Epithelial cell of esophagus (primary cell): Measurements from ENCODE around the gene BPIFB6.

Experiments
- DNase-seq: peaks from one replicate; pipeline ENCODE4 v3.0.0; 2010; ENCODE audit warnings: low read depth
- H3K4me3 ChIP-seq: 2 replicates; pipeline ENCODE4 v1.5.1; 2011; ENCODE audit warnings: mild to moderate bottlenecking, low read length, control low read depth
- TF ChIP-seq, protein P1 (sequence below): IDR thresholded peaks from 2 replicates; pipeline ENCODE4 v1.5.1; 2011; ENCODE audit warnings: low read depth, mild to moderate bottlenecking, low read length, control low read depth, inconsistent platforms; ENCODE audit not compliant: insufficient read depth; ENCODE audit errors: missing control alignments

BPIFB6 gene

DNA sequence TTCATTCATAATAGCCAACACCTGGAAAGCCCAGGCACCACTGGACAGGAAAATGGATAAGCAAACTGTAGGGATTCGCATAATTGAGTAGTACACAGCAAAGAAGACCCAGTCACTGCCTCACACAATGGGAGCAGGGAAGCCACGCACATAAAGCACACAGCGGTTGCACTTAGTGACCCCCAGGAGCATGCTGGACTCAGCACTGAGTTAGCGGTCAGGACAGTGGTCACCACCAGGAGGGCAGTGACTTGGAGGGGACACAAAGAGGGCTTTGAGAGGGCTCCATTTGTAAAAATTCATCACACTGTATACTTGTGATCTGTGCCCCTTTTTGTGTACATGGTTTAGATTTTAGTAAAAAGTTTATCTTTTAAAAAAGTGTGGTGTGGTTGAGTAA lies 19.9 kb downstream of the BPIFB6 start:
- no peak overlapping the region for H3K4me3 ChIP-seq
- TF ChIP-seq, protein P1, sequence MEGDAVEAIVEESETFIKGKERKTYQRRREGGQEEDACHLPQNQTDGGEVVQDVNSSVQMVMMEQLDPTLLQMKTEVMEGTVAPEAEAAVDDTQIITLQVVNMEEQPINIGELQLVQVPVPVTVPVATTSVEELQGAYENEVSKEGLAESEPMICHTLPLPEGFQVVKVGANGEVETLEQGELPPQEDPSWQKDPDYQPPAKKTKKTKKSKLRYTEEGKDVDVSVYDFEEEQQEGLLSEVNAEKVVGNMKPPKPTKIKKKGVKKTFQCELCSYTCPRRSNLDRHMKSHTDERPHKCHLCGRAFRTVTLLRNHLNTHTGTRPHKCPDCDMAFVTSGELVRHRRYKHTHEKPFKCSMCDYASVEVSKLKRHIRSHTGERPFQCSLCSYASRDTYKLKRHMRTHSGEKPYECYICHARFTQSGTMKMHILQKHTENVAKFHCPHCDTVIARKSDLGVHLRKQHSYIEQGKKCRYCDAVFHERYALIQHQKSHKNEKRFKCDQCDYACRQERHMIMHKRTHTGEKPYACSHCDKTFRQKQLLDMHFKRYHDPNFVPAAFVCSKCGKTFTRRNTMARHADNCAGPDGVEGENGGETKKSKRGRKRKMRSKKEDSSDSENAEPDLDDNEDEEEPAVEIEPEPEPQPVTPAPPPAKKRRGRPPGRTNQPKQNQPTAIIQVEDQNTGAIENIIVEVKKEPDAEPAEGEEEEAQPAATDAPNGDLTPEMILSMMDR = no peak
- no peak for DNase-seq

DNA sequence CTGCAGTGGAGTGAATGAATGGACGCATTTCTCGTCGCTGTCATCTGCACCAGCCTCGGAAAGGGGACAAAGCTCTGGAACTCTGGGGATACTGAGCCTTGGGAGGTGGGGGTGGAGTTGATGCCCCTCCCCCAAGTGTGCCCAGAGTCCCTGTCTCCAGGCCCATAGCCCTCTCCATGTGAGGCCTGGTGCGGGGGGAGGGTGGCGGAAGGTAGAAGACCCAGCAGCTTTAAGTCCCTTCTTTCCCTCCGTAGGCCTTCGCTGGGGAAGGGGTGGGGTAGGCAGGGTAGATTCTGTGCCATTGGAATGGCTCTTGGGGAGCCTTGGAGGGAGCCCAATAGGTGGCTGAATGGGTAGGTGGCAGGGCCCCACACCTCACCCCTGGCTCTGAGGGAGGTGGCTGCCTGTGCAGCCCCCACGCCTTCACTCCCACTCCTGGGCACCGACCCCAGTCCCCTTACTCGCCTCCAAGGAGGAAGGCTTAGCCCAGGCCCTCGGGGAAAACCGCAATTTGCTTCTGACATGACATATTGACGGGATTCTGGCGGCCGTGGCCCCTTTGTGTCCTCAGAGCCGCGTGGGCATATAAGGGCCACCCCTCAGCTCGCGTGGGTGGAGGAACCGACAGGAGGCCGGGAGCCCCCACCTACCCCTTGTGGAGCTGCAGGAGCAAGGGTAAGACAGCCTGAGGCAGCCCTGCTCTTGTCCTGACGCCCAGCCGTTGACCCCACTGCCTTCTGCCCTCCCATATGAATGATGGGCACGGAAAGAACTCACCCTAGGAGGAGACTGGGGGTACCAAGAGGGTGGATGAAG lies 22.1 kb downstream of the BPIFB6 start, which contains the start of gene BPIFB3:
Gene BPIFB3, plus strand, starts transcription at position 613 of the 816 bp plus-strand sequence. CDS start 1,533 bp downstream, outside the sequence.
- H3K4me3 ChIP-seq = no peak within 1 kb of the TSS
- TF ChIP-seq, protein P1 = no peak
- DNase-seq = no peak

DNA sequence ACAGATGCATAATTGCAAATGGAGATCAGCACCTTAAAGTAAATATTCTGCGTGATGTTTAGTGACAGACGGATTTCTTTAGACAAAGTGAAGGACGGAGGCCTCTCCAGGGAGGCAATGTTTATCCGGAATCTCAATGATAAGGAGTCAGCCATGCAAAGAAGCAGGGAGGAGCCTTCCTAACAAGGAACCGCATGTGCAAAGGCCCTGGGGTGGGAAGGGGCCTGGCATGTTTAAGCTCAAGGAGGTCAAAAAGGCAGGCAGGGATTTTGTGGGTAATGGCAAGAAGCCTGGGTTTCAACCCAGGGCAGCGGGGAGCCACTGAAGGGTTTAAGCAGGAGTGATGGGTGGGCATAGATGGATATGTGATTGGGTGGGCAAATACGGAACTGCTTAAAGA lies 22.9 kb downstream of the BPIFB6 start:
- H3K4me3 ChIP-seq = no peak overlapping the region
- TF ChIP-seq, protein P1 = no peak
- DNase-seq = no peak

DNA sequence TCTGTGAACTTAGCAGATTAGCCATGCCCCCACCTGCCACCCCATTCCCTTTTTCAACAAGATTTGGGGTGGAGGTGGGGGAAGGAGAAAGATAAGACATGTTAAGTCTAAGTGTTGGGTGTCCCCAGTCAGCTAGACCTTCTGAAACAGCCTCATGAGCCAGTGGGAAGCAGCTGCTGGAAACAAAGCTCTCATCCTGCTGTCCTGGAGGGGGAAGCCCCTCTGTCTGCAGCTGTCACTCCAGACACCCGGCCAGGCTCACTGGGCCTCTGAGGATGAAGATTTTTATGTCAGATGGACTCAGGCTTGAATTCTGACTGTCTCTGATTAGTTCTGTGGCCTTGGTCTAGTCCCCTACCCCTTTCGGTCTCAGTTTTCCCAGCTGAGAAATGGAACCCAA lies 23.3 kb downstream of the BPIFB6 start:
- DNase-seq = no peak
- TF ChIP-seq, protein P1 = no peak
- H3K4me3 ChIP-seq = no peak overlapping the region

DNA sequence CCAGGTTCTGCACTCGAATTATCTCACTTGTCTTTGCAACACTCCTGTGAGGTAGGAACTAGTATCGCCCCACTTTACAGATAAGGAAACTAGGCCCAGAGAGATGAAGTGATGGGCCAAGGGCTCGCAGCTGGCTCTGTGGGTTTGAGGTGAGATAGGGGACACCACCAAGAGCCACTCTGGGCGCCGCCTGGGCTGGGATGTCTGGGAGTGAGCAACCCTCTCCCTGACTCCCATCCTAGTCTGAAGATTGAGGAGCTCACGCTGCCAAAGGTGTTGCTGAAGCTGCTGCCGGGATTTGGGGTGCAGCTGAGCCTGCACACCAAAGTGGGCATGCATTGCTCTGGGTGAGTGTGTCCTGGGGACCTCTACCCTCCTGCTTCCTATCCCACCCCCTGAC lies 27.7 kb downstream of the BPIFB6 start:
- TF ChIP-seq, protein P1 = no peak
- DNase-seq = no peak
- no peak overlapping the region for H3K4me3 ChIP-seq

DNA sequence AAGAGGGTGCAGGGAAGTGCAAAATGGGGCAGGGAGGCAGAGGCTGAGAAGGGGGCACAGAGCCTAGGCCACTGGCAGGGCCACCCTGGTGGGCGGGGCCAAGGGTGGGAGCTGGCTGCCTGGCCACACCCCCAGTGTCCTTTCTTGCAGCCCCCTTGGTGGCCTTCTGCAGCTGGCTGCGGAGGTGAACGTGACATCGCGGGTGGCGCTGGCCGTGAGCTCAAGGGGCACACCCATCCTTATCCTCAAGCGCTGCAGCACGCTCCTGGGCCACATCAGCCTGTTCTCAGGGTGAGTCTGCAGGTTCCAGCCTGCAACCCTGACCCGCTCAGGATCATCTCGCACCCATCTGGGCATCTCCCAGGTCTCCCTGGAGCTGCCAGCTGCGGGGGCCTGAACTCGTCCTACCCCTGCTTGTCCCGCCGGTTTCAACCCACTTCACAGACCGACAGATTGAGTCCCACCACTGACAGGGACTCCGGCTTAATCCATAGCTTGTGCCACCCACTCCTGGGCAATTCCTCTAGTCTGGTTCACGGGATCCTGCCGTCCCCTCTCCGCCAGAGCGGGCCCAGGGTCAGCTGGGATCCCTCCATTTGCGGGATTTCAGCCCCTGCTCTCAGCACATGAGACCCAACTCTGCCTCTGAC lies 28.4 kb downstream of the BPIFB6 start:
- DNase-seq = no peak
- TF ChIP-seq, protein P1 = no peak
- no peak overlapping the region for H3K4me3 ChIP-seq
